ENCODE measurements around the gene NETO1.

Gene NETO1

DNA sequence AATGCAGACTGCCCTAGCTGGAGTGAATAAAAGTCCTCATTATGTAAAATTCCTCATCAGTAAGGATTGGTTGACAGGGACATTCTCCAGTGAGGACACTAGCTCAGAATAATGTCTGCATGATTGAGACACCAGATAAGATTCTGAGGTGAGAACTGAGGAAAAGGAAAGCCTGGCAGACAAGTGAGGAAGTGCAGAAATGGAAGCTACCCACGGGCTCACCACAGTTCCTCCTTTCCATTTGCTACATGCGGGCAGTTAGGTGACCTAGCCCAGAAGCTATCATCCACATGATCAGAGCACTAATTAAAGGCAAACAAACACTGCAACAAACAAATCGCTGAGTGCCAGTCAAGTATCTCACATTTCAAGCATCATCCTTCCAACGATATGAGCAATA, 27.7 kb downstream of the NETO1 start:
- no peak for DNase-seq

DNA sequence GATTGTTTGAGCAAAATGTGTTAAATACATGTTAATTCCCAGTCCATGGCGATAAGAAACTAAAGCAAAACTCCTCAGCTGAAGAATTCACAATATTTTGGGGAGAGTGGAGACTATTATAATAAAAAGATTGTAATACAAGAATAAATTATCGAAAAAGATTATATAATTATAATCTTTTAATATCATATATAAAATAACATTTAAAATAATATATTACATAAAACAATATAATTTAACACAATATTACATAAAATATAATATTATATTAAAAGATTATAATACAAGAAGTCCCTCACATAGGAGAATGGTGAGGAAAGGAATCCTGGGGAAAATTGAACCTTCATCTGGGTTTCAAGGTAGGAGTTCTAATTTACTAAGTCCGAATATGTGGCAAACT, 33.1 kb downstream of the NETO1 start:
- no peak for DNase-seq

DNA sequence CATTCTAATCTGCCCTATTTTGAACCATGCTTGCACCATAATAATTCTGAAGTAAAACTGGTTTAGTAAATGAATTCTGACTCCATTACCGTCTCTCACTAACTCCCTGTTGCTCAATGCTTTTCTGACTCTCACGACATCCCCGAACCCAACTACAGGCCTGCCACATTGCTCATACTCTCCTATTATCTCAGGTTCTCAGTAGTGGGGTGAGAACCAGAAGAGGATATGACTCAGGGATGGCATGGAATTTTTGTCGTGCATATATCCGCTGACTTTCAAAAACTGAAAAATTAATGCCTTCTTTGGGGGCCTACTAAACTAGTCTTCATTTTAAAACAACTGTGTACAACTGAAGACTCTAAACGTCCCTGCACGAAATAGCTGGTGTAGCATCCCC, 34.3 kb downstream of the NETO1 start:
- no peak for DNase-seq

DNA sequence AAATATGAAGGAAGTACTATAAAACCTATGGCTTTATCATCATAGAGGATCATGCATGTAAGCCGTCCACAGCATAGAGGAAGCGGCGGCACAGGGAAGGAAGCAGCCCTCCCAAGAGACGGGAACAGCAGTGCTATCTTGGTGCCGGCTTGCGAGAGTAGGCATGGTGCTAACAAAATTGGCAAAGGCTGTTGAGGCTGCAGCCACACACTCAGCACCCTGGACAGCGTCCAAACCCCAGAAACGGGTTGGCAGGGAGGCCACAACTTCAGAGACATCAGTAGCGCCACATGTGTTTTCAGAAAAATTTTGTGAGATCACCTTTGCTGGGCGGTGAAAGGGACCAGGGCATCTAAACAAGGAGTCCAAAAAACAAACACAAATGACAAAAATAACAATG, 37.7 kb downstream of the NETO1 start:
- DNase-seq: no peak

DNA sequence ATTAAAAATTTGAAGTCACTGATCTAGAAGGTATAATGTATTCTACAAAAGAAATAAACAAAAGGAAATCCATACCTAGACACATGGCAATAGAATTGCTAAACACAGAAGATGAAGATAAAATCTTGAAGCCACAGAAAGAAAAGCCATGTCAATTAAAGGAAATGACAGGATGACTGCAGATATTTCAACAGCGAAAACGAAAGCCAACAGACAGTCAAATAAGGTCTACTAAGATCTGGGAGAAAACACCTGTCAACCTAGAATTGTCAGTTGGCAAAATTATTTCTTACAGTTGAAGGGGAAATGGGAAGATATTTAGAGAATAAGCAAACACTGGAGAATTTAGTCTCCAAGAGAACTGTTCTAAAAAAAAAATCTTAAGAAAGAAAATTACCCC, 39.2 kb downstream of the NETO1 start:
- DNase-seq: no peak

DNA sequence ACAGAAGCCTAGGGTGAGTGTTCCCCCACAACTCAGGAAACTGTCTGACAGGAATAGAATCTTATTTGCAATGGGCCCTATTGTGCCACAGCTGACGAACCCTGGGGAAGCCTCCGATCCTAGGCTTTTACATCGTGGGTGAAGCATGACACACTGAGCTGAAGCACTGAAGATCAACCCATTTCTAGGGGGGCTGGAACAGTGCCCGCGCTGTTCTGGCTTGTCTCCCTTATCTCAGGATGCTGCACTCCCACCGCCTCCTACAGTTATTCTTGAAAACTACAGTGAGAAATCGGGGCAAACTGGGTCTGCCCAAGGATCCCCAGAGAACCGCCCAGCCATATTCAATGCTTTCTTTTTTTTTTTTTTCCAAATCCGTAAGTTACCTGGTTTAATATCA, 41.1 kb downstream of the NETO1 start:
- no peak for DNase-seq

DNA sequence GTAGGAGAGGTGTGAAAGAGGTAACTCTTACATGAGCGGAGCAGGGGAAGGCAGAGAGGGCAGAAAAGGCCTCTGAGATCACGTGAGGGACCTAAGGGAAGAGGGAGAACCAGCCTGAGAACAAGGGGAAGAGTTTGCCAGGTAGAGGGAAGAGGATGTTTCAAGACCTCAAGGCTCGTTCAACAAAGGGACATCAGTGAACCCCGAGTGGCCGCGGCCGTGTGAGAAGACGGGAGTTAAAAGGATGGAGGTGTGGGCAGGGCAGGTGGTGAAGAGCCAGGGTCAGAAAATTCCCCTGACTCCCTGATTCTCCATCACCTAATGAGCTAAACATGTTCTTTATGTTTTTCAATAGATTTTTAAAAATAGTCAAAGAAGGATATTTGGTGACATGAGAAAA, 44.4 kb downstream of the NETO1 start:
- DNase-seq: no peak

DNA sequence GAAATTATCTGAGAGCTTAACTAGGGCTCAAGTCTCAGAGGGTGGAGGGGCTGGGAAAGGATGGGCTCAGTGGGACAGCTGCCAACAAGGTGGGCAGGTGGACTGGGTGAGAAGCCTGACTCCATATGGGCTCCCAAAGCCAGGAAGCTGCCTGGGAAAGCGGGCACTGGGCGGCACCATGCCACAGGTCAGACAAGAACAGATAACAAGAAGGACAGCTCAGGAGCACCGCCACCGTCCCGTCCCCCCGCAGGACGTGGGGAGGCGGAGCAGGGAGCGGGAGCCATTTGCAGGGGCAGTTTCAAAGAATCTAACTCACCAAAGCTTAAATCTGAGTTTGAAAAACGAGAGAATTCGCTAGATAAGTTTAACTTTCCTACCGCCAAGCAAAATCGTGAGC, 45.6 kb downstream of the NETO1 start:
- DNase-seq: no peak

DNA sequence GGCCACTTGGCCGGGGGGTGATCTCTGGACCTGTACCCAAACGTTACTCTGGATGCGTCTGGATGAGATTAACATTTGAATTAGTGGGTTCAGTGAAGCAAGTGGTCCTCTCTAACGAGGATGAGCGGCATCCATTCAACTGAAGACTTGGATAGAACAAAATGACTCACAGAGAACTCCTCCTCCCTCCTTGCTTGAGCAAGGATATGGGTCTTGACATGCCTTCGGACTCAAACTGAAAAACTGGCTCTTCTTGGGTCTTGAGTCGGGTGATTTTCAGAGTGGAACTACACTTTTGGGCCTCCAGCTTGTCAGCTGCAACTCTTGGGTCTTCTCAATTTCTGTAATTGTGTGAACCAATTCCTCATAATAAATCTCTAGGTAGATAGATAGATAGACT, 47.2 kb downstream of the NETO1 start:
- no peak for DNase-seq

DNA sequence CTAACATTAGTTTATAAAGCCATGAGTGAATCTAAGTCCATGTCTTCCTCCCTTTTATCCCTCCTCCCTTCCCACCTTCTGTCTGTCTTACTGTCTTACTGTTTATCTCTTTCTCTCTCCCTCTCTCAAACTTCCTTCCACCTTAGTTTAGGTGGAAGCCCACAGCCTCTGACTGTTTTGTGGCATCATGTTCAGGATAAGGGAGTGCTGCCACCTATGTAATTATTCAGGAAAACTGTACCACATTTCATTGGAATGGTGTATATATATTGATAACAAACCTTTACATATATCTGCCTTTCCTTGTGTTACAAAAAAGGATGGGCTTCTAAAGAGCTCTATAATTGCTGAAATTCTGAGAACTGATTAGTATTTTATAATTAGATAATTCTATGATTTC, 48.7 kb downstream of the NETO1 start:
- no peak for DNase-seq

DNA sequence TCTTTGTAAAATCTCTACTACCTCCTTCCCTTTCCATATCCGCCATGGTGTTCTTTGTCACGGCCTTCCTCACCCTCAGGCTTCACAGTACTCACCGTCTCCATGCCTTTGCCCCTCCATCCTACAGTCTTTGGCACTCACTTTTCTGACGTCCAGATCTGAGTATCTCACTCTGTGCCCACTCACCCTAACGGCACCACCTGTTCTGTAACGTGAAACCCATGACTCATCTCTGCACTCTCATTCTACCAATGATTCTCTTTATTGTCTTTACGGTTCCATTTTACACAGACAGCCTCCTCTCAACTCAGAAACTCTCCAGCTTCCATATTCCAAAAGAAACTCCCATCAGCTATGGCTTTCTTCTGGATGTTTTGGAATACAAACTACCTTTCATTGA, 56.7 kb downstream of the NETO1 start:
- DNase-seq: no peak

DNA sequence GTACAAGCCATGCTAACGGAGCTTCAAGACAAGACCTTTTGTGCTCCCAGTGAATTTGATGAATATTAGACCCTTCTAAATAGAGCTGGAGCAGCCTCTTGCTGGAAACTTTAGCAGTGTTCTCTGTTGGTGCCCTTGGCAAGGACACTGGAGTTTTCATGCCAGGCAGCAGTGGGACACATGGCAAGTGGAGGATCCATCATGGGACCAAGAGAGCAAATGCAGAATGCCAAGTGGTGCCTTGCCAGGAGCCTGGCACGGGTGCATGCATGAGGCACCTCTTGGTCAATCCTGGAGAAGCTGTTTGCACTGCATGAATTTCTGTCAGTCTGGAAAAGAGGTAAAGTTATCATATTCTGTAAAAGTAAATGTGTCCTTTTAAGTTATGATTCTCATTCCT, 59.1 kb downstream of the NETO1 start:
- DNase-seq: no peak

DNA sequence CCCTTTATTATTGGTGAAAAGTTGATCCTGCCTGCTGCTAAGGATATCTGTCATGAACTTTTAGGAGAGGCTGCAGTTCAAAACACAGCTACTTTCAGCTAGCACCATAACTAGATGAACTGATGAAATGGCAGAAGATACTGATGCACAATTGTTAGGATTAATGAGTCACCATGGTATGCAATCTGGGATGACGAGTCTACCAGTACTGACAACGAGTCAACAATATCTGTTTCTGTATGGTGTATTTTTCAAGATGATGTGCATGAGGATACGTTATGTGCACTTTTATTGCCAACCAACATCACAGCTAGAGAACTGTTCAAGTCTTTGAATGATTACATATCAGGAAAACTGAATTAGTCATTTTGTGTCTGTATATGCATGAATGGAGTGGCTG, 68.7 kb downstream of the NETO1 start:
- DNase-seq: no peak

DNA sequence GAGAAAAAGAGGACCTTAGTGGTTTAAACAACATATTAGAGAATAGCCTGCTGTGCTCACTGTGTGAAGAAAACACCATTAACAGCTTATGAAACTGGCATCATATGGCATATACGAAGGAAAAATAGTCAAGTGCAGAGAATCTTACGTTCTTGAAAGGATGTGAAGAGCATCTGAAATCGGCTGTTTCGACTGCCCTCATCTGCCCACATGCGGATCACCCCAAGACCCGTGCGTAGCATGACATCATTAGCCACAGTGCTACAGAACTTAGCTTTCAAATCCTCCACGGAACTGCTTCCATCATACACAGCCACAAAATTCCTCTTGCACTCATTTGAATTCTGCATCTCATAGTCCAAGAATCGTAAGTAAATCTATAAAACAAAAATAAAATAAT, 84.3 kb downstream of the NETO1 start:
- DNase-seq: no peak

DNA sequence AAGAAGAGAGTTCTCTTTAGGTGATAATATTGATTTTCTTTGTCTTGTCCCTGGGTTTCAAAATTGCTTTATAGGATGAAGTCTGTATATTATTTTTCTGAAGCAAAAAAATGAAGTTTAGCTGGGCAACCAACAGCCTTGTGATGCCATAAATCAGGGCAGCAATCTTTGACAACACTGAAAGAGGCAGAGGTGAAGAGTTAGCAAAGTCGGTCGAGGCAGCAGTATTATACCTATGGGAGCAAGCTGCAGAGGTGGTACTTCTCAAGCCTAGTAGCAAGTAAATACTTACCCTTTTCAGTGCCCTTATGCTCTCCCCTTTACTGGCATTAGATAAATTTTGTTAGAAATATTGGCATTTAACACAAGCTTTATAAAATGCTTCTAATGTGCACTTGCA, 92.9 kb downstream of the NETO1 start:
- DNase-seq: no peak

DNA sequence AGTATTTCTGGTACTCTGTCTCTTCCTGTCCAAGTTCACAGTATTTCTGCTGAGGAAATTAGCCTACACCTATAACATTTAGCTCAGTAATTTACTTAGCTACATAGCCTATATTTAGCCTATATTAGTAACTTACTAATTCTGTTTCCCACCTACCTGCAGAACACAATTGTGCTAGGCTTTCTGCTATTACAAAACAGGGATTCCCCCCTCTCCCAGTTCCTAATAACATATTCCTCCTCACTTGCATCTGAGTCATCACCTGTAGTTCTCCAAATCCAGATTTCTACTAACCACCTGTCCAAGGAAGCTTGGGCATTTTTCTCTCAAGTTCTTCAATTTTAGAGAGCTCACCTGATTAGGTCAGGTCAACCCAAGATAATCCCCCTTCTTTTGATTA, 94.9 kb downstream of the NETO1 start:
- no peak for DNase-seq

DNA sequence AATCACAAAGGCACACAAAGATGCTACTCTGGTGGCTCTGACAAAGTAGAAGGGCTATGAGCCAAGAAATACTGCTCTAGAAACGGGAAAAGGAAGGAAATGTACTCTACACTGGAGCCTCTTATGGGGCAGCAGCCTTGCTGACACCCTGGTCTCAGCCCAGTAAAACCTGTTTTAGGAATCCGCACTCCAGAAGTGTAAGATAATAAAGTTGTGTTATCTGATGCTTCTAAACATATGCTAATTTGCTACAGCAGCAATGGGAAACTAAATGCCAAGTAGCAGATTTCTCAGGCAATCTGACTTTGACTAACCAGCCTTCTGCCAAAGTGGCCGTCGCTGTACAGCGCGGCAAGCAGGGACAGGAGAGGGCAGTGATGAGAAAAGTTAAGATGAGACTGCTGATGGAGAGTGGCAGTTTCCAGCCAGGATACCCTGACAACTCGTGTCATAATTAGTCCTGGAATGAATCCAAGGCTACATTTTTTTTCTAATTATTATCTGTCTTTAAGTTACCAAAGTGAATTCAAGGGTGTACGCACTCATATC, 99.0 kb downstream of the NETO1 start:
- no peak for DNase-seq

DNA sequence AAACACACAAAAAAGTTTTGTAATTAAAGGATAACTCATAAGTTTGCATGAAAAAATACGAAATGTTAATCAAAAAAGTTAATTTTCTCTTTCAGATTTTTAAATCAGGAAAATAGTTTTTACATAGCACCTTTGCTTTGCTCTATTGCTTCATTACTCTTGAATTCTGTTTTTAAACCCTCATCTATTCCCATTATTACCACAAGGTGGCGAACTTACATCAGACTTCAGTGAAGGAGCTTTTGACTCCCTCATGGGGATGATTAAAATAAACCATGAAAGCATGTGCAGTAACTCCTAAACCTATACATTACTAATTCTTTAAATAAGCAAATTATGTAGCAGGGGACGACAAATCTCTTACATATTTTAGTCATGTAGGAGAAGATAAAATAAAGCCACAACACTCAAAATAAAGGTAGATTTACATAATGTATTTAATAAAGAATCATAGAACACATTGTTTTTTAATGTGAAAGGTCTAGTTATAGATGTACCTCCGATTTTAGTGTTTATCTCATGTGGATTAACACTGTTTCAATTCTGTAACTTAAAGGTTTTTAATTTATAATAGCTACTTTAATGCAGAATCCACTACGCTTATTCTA, 105.2 kb downstream of the NETO1 start:
- DNase-seq: no peak

DNA sequence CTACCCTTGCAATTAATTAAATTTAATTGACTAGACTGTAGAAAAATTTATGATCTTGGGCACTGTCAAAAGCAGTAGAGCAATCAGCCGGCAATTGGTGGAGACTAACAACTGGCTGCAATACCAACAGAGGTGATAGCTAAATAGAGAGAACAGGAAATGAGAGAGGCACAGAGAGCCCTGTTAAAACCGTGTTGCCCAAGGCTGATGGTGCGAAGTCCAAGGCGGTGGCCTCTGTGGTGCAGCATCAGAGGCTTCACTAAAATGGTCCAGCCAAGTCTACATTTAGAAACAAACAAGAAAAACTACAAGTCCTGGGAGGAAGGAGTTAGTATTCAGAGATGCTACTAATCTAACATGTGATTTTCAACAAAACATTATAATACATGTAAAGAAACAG, 115.6 kb downstream of the NETO1 start:
- DNase-seq: no peak

DNA sequence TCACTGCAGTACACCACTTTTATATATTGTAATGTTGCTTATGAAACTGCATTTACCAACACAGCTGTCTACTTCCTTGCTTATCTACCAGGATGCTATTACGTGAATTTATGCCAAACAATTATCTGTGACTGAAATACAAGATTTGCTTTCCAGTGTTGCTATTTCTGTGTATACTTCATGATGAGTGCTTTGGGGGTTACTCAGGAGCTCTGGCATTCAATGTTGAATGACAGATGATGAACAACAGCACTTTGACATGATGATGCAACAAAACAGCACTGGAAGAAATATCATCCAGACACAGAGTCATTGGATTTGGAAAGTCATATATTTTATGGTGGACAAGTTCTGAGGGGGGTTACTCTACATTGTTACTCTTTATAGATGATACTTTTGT, 125.8 kb downstream of the NETO1 start:
- no peak for DNase-seq

DNA sequence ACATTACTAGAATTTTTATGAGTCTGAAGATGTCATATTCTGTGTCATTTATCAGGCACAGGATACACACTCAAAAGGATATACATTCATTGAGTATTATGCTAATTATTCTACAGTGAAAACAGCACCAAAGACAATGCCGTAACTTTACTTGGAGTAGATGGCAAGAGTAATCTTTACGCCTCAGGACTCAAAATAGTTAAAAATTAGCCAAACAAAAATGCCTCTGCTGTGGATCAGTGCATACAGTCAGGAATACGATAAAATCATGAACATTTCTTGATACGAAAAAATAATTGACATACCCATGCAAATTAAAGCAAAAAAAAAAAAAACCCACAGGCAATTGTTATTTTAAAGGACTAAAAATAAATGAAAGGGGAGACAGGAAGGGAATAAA, 129.7 kb downstream of the NETO1 start:
- no peak for DNase-seq

DNA sequence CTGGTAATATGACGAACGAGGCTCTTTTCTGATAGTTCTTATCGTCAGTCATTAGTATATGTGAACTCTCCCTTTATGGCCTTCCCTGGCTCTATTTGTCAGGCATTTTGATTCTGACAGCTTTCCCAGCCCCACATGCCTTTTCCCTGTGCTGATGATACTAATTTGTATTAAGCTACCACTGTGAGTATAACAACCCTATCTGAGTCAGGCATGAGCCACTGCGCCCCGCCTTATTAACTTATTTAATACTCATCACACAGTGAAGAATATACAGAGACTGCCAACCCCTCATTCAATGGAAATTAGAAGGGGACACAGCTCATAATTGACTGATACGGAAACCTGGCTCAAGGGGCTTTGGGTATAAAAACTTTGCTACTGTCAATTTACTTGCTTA, 140.0 kb downstream of the NETO1 start:
- DNase-seq: no peak

DNA sequence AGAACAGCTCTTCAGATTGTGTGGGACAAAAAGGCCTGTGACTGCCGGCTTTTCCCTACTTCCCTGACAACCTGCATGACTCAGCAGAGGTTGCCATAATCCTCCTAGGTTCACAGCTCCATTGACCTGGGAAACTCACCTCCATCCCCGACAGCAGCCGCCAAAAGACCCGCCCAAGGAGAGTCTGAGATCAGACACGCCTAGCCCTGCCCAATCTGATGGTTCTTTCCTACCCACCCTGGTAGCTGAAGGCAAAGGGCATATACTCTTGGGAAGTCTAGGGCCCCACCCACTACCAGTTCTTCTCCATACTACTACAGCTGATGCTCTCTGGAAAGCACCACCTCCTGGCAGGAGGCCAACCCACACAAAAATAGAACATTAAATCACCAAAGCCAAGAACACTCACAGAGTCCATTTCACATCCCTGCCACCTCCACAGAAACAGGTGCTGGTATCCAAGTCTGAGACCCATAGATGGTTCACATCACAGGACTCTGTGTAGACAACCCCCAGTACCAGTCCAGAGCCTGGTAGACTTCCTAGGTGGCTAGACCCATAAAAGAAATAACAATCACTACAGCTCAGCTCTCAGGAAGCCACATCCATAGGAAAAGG, 140.6 kb downstream of the NETO1 start:
- no peak for DNase-seq

DNA sequence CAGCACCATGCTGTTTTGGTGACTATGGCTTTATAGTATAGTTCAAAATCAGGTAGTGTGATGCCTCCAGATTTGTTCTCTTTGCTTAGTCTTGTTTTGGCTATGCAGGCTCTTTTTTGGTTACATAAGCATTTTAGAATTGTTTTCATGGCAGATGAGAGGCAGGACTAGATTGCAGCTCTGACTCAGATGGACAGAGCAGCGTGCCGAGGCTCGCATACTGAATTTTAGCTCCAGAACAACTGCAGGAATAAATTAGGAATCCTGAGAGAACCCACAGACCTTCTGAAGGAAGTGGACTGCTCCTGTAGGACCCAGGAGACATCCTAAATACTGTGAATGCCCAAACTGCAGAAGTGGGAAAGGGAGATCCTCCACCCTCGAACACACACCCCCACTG, 141.6 kb downstream of the NETO1 start:
- DNase-seq: no peak

DNA sequence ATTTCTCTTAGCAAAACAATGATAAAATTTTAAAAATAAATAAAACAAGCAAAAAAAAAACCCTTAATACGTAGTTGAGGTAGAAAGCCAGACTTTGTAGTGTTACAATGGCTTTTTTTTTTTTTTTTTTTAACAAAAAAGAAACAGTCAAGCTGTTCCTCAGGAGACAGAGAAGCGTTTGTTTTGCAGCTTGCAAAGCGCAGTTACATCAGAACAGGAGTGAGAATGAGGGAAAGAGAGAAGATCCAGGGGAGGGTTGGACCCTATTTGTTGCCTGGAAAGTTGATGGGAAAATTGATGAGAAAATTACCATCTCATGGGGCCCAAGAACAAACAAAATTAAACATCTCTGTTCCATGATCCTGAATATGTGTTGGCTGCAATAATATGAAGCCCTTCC, 146.5 kb downstream of the NETO1 start:
- no peak for DNase-seq

Data from GOT3 (cell line).